HEK293T (cell line): ENCODE results near the gene SLC15A3.

Experiments used
- CTCF ChIA-PET: fragments of 350-600 bp; formaldehyde crosslinking; extraction: SDS; loops from one replicate; lab custom pipeline; 2021; ENCODE audit warnings: antibody characterized with exemption, inconsistent platforms; lab: Yijun Ruan, JAX
- POLR2A ChIA-PET: fragments of 350-600 bp; formaldehyde crosslinking; extraction: SDS; loops from one replicate; lab custom pipeline; 2020; ENCODE audit warnings: antibody characterized with exemption, inconsistent platforms; lab: Yijun Ruan, JAX
- DNase-seq: peaks from one replicate; pipeline ENCODE4 v3.0.0; 2012; ENCODE audit warnings: mixed read lengths; ENCODE audit errors: extremely low spot score
- ARNT ChIP-seq: fragments of 450-650 bp; IDR thresholded peaks from 2 replicates; pipeline ENCODE4 v1.6.1; 2017; ENCODE audit warnings: mild to moderate bottlenecking
- BHLHE40 ChIP-seq: fragments of 450-650 bp; IDR thresholded peaks from 2 replicates; pipeline ENCODE4 v1.6.1; 2016; ENCODE audit warnings: mild to moderate bottlenecking, moderate library complexity, borderline replicate concordance
- CTBP1 ChIP-seq: fragments of 450-650 bp; IDR thresholded peaks from 2 replicates; pipeline ENCODE4 v1.6.1; 2016; ENCODE audit warnings: borderline replicate concordance
- ELF4 ChIP-seq: fragments of 450-650 bp; IDR thresholded peaks from 2 replicates; pipeline ENCODE4 v1.6.1; 2017; ENCODE audit warnings: antibody characterized with exemption
- FOXA1 ChIP-seq: fragments of 450-650 bp; IDR thresholded peaks from 2 replicates; pipeline ENCODE4 v1.6.1; 2016; ENCODE audit warnings: mild to moderate bottlenecking
- FOXK2 ChIP-seq: fragments of 450-650 bp; IDR thresholded peaks from 2 replicates; pipeline ENCODE4 v1.6.1; 2016; ENCODE audit warnings: mild to moderate bottlenecking
- FOXM1 ChIP-seq: fragments of 450-650 bp; IDR thresholded peaks from 2 replicates; pipeline ENCODE4 v1.6.1; 2017; ENCODE audit warnings: mild to moderate bottlenecking, borderline replicate concordance
- HDGF ChIP-seq: fragments of 450-650 bp; IDR thresholded peaks from 2 replicates; pipeline ENCODE4 v1.6.1; 2017; ENCODE audit warnings: antibody characterized with exemption, borderline replicate concordance
- L3MBTL2 ChIP-seq: fragments of 450-650 bp; conservative IDR thresholded peaks from 2 replicates; pipeline ENCODE4 v1.6.1; 2016; ENCODE audit warnings: mild to moderate bottlenecking
- LEF1 ChIP-seq: fragments of 450-650 bp; IDR thresholded peaks from 2 replicates; pipeline ENCODE4 v1.6.1; 2017; ENCODE audit warnings: mild to moderate bottlenecking, borderline replicate concordance
- NFRKB ChIP-seq: fragments of 450-650 bp; IDR thresholded peaks from 2 replicates; pipeline ENCODE4 v1.6.1; 2016; ENCODE audit warnings: mild to moderate bottlenecking, moderate library complexity
- PKNOX1 ChIP-seq: fragments of 450-650 bp; IDR thresholded peaks from 2 replicates; pipeline ENCODE4 v1.6.1; 2016
- SP1 ChIP-seq: fragments of 450-650 bp; IDR thresholded peaks from 2 replicates; pipeline ENCODE4 v1.6.1; 2017
- SUZ12 ChIP-seq: fragments of 450-650 bp; IDR thresholded peaks from 2 replicates; pipeline ENCODE4 v1.6.1; 2016; ENCODE audit warnings: mild to moderate bottlenecking
- TARDBP ChIP-seq: fragments of 450-650 bp; IDR thresholded peaks from 2 replicates; pipeline ENCODE4 v1.6.1; 2016
- ZNF384 ChIP-seq: fragments of 450-650 bp; IDR thresholded peaks from 2 replicates; pipeline ENCODE4 v1.6.1; 2016

The SLC15A3 gene

GRCh38 chr11:60900673-60901404, 51.1 kb downstream of the SLC15A3 start:
- ChIA-PET POLR2A (interaction anchor here (1.0 to 1.4 kb wide), 2 partner anchors 13 to 15 kb away, joined by 4 to 5 read pairs; partner anchors contain the start of gene TMEM109), CTCF (interaction anchor here (0.6 to 1.4 kb wide), 3 partner anchors 11 to 1335 kb away, joined by 3 to 10 read pairs (median 3); no protein-coding TSS in a partner anchor)
- TF ChIP-seq FOXK2 = no peak
- TF ChIP-seq HDGF = no peak
- no peak for DNase-seq

- POLR2A ChIA-PET = interaction anchor here (1.5 kb wide), 1 partner anchor 14 kb away, joined by 3 read pairs; the partner anchor contains the start of gene TMEM109
- CTCF ChIA-PET = interaction anchor here (0.6 to 1.6 kb wide), 16 partner anchors 7 to 1334 kb away, joined by 3 to 23 read pairs (median 3); partner anchors contain the start of gene TMEM109
- DNase-seq = no peak
- TF ChIP-seq SP1 (no peak), NFRKB (no peak), ELF4 (no peak), SUZ12 (no peak), ARNT (no peak), ZNF384 (no peak), HDGF (no peak), PKNOX1 (no peak), CTBP1 (no peak), L3MBTL2 (no peak), TARDBP (no peak), LEF1 (no peak), FOXK2 (no peak), FOXM1 (no peak), FOXA1 (no peak), BHLHE40 (no peak)
These were observed 52.0 kb downstream of the SLC15A3 start for GRCh38 chr11:60899977-60900376.

GRCh38 chr11:60899046-60899936, 52.7 kb downstream of the SLC15A3 start:
- POLR2A ChIA-PET = interaction anchor here (1.5 kb wide), 1 partner anchor 15 kb away, joined by 3 read pairs; the partner anchor contains the start of gene TMEM109
- TF ChIP-seq SP1 (no peak), L3MBTL2 (no peak), CTBP1 (no peak), HDGF (no peak), SUZ12 (no peak), ELF4 (no peak), PKNOX1 (no peak), FOXM1 (no peak), LEF1 (no peak), ZNF384 (no peak), ARNT (no peak), BHLHE40 (no peak), TARDBP (no peak), FOXK2 (no peak), NFRKB (no peak), FOXA1 (no peak)

GRCh38 chr11:60897496-60897895, 54.5 kb downstream of the SLC15A3 start:
- CTCF ChIA-PET = no interaction called here

More at GRCh38 chr11:60899046-60899936, 52.7 kb downstream of the SLC15A3 start:
- DNase-seq = peak; percentile 71
- CTCF ChIA-PET = interaction anchor here (0.6 to 1.6 kb wide), 14 partner anchors 8 to 297 kb away, joined by 3 to 23 read pairs (median 3); partner anchors contain the start of gene TMEM109

GRCh38 chr11:60895687-60896086, 56.3 kb downstream of the SLC15A3 start:
- DNase-seq = no peak
- no peak for TF ChIP-seq L3MBTL2
- TF ChIP-seq PKNOX1 = no peak
- no peak for TF ChIP-seq SP1
- no peak for TF ChIP-seq TARDBP
- TF ChIP-seq HDGF = no peak
- no peak for TF ChIP-seq NFRKB
- no peak for TF ChIP-seq ELF4
- TF ChIP-seq FOXK2 = no peak
- no peak for TF ChIP-seq CTBP1
- no peak for TF ChIP-seq FOXA1
- TF ChIP-seq BHLHE40 = no peak
- no peak for TF ChIP-seq FOXM1
- no peak for TF ChIP-seq ZNF384
- TF ChIP-seq SUZ12 = no peak
- TF ChIP-seq LEF1 = no peak
- no peak for TF ChIP-seq ARNT
- CTCF ChIA-PET = no interaction called here
- POLR2A ChIA-PET = no interaction called here

More at GRCh38 chr11:60897496-60897895, 54.5 kb downstream of the SLC15A3 start:
- DNase-seq = no peak
- POLR2A ChIA-PET = no interaction called here
- no peak for TF ChIP-seq L3MBTL2
- TF ChIP-seq ELF4 = no peak
- TF ChIP-seq BHLHE40 = no peak
- TF ChIP-seq SP1 = no peak
- TF ChIP-seq NFRKB = no peak
- TF ChIP-seq CTBP1 = no peak
- no peak for TF ChIP-seq PKNOX1
- no peak for TF ChIP-seq FOXM1
